NCI-H82 treated with DMSO at 0.1 percent for 48 hours (cell line): ENCODE data around the gene TADA3.
"Not testable (repeated sequence)": the region's sequence is repeated elsewhere in the genome, so short reads cannot be mapped to it uniquely, and the experiment has no call there.

Experiments
- DNase-seq: peaks from one replicate; lab custom pipeline; 2025; ENCODE audit not compliant: unreplicated experiment; lab: John Stamatoyannopoulos, UW

TADA3 gene

GRCh38 chr3:9784965-9785364 lies 7.3 kb downstream of the TADA3 start:
- DNase-seq: no peak

DNA sequence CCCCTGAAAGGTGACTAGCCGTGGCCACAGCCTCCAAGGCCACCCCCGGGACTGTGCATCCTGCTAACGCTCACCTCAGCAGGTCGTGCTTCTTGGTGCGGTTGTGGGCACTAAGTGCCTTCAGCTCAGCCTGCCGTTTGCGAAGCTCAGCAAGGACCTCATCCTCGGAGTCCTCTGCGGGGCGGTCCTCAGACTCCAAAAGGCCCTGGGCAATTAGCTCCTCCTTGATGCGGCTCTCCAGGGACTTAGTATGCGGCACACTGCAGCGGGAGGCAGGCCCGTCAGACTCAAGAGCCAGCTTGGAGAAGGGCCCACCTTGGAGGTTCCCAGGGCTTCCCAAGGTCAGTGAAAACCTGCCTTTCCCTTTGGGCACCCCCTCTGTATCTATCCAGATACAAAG lies 8.3 kb downstream of the TADA3 start:
- DNase-seq: no peak

- peak; percentile 0 for DNase-seq
These were observed 9.5 kb downstream of the TADA3 start for GRCh38 chr3:9782770-9783169.

- no peak for DNase-seq
These were observed 10.2 kb downstream of the TADA3 start for GRCh38 chr3:9781978-9782603.

- no peak for DNase-seq
These were observed 10.7 kb downstream of the TADA3 start for GRCh38 chr3:9781551-9781950.

DNA sequence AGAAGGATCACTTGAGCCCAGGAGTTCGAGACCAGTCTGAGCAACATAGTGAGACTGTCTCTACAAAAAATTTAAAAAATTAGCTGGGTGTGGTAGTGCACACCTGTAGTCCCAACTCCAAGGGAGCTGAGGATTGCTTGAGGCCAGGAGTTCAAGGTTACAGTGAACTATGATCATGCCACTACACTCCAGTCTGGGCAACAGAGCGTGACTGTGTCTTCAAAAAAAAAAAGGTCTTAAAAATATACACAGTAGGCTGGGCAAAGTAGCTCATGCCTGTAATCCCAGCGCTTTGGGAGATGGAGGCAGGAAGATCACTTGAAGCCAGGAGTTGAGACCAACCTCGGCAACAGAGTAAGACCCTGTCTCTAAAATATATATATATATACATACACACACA lies 11.4 kb downstream of the TADA3 start:
- DNase-seq: no peak

GRCh38 chr3:9780458-9780812 lies 11.8 kb downstream of the TADA3 start:
- DNase-seq: no peak

- no peak for DNase-seq
These were observed 12.4 kb downstream of the TADA3 start for GRCh38 chr3:9779721-9780457.

DNA sequence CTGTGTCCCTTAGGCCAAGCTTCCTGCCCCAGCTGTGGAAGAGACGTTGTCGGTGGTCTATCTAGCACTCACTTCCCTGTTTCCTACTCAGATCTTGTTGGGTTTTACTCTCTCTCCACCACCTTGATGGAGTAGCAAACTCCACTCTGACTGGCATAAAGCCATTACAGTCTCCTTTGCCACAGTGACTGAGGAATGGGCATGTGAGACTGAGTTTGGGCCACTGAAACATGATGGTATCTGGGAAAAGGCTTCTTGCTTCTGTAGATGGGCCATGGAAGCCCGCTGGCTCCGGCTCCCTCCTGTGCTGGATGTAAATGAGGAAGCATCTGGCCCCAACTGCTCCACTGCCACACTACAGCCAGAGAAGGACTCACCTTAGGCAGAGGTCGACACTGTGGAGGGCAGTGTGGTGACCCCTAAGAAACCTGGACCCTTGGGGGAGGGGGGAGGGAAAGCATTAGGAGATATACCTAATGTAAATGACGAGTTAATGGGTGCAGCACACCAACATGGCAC lies 13.1 kb downstream of the TADA3 start:
- DNase-seq: no peak

DNA sequence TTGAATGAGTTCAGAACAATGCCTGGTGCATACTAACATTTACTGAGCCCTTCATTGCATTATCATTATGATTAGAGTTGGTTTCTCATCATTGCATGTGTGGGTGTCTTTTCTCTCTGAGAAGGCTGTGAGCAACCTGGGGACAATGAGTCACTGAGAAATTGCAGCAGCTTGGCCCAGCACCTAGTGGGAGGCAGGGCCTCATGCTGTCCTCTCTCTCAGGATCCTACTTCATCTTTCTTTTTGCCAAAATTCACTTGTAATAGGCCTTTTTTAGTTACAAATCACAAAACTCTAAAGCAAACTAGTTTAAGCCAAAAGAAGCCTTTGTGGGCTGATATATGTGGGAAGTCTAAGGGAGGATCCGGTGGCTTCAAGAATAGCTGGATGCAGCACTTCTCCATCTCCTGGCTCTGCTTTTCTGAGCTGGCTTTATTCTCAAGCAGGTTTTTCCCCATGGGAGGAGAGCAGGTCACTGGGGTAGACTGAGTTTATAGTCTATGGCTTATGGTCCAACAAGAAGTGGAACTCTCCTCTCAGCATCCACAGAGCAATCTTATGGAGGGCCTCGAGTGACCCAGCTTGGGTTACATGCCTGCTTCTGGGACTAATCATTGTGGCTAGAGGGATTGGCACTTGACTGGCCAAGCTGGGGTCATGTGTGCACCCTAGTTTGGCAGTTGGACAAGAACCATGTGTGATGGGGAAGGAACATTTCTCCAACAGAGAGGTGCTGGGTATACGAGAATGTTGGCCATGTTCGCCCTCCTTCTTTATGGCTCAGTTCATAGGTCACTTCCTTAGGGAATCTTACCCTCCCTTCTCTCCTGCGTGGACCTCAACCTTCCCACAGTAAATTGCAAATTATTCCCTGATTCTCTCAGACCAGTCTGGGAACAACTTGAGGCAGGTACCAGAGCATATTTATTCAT lies 13.9 kb downstream of the TADA3 start:
- no peak for DNase-seq

GRCh38 chr3:9777694-9778021 lies 14.6 kb downstream of the TADA3 start:
- DNase-seq: no peak

- no peak for DNase-seq
These were observed 15.2 kb downstream of the TADA3 start for GRCh38 chr3:9776896-9777693.

DNA sequence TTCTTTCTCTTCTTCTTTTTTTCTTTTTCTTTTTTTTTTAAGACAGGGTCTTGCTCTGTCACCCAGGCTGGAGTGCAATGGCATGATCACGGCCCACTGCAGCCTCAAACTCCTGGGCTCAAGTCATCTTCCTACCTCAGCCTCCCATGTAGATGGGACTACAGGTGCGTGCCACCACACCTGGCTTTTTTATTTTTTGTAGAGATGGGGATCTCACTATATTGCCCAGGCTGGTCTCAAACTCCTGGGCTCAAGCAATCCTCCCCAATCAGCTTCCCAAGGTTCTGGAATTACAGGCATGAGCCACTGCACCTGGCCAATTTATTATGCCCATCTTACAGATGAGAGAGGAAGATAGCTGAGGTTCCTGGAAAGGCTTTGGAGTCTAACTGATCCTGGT lies 21.3 kb downstream of the TADA3 start:
- not testable (repeated sequence) for DNase-seq

GRCh38 chr3:9770276-9770812 lies 21.9 kb downstream of the TADA3 start:
- no peak for DNase-seq

- no peak for DNase-seq
These were observed 22.6 kb downstream of the TADA3 start, which contains the start of gene CAMK1 for GRCh38 chr3:9769426-9770275. TSS of gene CAMK1 (minus strand) at chr3:9769947. CDS start at chr3:9767749, 2,198 bp downstream.

GRCh38 chr3:9769012-9769411 lies 23.3 kb downstream of the TADA3 start:
- DNase-seq: no peak

DNA sequence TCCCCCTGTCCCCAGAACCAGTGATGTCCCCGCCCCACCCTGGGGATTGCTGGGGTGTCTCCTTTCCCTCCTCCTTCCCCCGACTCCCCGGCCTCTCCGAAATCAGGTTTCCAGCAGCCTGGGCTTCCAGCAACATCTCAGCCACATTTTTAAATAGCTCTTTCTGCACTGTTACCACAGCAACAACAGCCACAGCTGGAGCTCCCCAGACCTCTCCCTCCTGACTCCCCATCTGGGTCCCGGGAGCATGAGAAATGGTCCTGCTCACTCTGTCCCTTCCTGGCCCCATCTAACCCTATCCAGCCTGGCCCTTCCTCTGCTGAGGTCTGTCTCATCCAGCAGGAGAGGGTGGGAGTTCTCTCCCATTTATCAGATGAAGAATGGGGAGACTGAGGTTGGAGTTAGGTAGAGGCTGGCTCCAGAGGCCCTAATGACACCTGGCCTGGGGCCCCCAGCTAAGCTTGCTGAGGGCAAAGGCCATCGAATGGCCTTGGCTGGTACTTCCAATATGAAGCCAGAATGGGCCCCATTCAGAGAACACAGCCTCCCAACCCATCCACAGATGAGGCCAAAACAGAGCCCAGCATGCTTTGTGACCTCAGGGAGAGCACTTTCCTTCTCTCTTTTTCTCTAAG lies 24.0 kb downstream of the TADA3 start:
- no peak for DNase-seq

- no peak for DNase-seq
These were observed 24.9 kb downstream of the TADA3 start for GRCh38 chr3:9767418-9767817.

- DNase-seq: no peak
These were observed 26.4 kb downstream of the TADA3 start for GRCh38 chr3:9765865-9766264.
